Right lung (tissue), 10 donors: ENCODE data around the gene CCP110. TPM values are rescaled to one million over a fixed set of nuclear protein-coding genes. Genes with fewer than 3 reads are reported as not detected.
A peak's percentile ranks its signal among the peaks of the same experiment; 100 is the strongest.

Experiments
- DNase-seq, 2 donors: peaks; one replicate each; pipeline ENCODE4 v3.0.0-alpha.2; 2013
- long read RNA-seq, 8 donors: transcript quantifications; one replicate each; lab custom pipeline, GENCODE V29; 2026
- polyA plus RNA-seq, 5 donors: library from polyadenylated mRNA; unstranded; fragments of 120-200 nt; gene quantifications; one replicate each; pipeline versions ENCODE4 v1.2.1 to v1.2.3, GENCODE V29; 2013; ENCODE audit warnings: inconsistent platforms in 1 of 5, low replicate concordance in 1 of 5; ENCODE audit not compliant: insufficient read length in 5 of 5, insufficient read depth in 1 of 5

Gene CCP110
- 10 to 100 TPM; 28.0 to 66.3 (median 53.4) TPM for polyA plus RNA-seq
- long read RNA-seq, donor 1, partial matches to known transcripts: 8 of 62 reads
- long read RNA-seq, donor 1, other reads (novel, unspliced or antisense): 54 of 62 reads
- long read RNA-seq, donor 2, full-length matches to known transcripts: 1 of 57 reads
- long read RNA-seq, donor 2, partial matches to known transcripts: 56 of 57 reads
- long read RNA-seq, donor 2, other reads (novel, unspliced or antisense): 0 of 57 reads
- long read RNA-seq, donor 3, partial matches to known transcripts: 8 of 10 reads
- long read RNA-seq, donor 3, other reads (novel, unspliced or antisense): 0 of 10 reads
- long read RNA-seq, donor 4: 0 reads
- long read RNA-seq, donor 5, full-length matches to known transcripts: 1 of 1 reads
- long read RNA-seq, donor 5, partial matches to known transcripts: 0 of 1 reads
- long read RNA-seq, donor 5, other reads (novel, unspliced or antisense): 0 of 1 reads
- long read RNA-seq, donor 6, full-length matches to known transcripts: 1 of 1 reads
- long read RNA-seq, donor 6, partial matches to known transcripts: 0 of 1 reads
- long read RNA-seq, donor 6, other reads (novel, unspliced or antisense): 0 of 1 reads
- long read RNA-seq, donor 7, full-length matches to known transcripts: 3 of 3 reads
- long read RNA-seq, donor 7, partial matches to known transcripts: 0 of 3 reads
- long read RNA-seq, donor 7, other reads (novel, unspliced or antisense): 0 of 3 reads
- long read RNA-seq, donor 8, full-length matches to known transcripts: 1 of 1 reads
- long read RNA-seq, donor 8, partial matches to known transcripts: 0 of 1 reads
- long read RNA-seq, donor 8, other reads (novel, unspliced or antisense): 0 of 1 reads

- DNase-seq: peak; percentile 92 to 93
These were observed at the start of gene CCP110 for GRCh38 chr16:19523559-19524355. Gene CCP110 (plus strand): TSS chr16:19523942. CDS start chr16:19527882, 3,940 bp downstream.

GRCh38 chr16:19474617-19475016 lies 49.1 kb upstream of the CCP110 start:
- no peak for DNase-seq

GRCh38 chr16:19478505-19478904 lies 45.2 kb upstream of the CCP110 start:
- DNase-seq: no peak

GRCh38 chr16:19479302-19479721 lies 44.4 kb upstream of the CCP110 start:
- DNase-seq: no peak

- DNase-seq: no peak
These were observed 42.4 kb upstream of the CCP110 start for GRCh38 chr16:19481296-19481695.

GRCh38 chr16:19481769-19482168 lies 42.0 kb upstream of the CCP110 start:
- no peak for DNase-seq

GRCh38 chr16:19482291-19482690 lies 41.5 kb upstream of the CCP110 start:
- no peak for DNase-seq

GRCh38 chr16:19484096-19484495 lies 39.6 kb upstream of the CCP110 start:
- DNase-seq: no peak

- no peak for DNase-seq
These were observed 38.1 kb upstream of the CCP110 start for GRCh38 chr16:19485611-19486010.

GRCh38 chr16:19486051-19486450 lies 37.7 kb upstream of the CCP110 start:
- DNase-seq: no peak

- DNase-seq: no peak
These were observed 36.9 kb upstream of the CCP110 start for GRCh38 chr16:19486750-19487325.

- no peak for DNase-seq
These were observed 35.5 kb upstream of the CCP110 start for GRCh38 chr16:19488213-19488640.

- no peak for DNase-seq
These were observed 33.1 kb upstream of the CCP110 start for GRCh38 chr16:19490619-19491018.

- DNase-seq: no peak
These were observed 26.6 kb upstream of the CCP110 start for GRCh38 chr16:19497176-19497575.

GRCh38 chr16:19499006-19499405 lies 24.7 kb upstream of the CCP110 start:
- no peak for DNase-seq

- no peak for DNase-seq
These were observed 24.3 kb upstream of the CCP110 start for GRCh38 chr16:19499481-19499880.

GRCh38 chr16:19502395-19503131 lies 21.2 kb upstream of the CCP110 start:
- peak; percentile 42 to 62 for DNase-seq

- no peak for DNase-seq
These were observed 20.2 kb upstream of the CCP110 start for GRCh38 chr16:19503461-19504075.

- DNase-seq: no peak
These were observed 18.0 kb upstream of the CCP110 start for GRCh38 chr16:19505600-19506303.
